Ectodermal cell (in vitro differentiated cells): ENCODE data around the gene ITPK1.

Experiments
- H3K27ac ChIP-seq: 2 replicates; pipeline ENCODE4 v1.7.0; 2013; ENCODE audit warnings: mild to moderate bottlenecking, low read depth, low read length; ENCODE audit not compliant: insufficient read depth, poor library complexity, severe bottlenecking
- H3K27me3 ChIP-seq: 2 replicates; pipeline ENCODE4 v1.7.0; 2013; ENCODE audit warnings: mild to moderate bottlenecking, low read length; ENCODE audit not compliant: insufficient read depth, control insufficient read depth, poor library complexity, severe bottlenecking
- H3K36me3 ChIP-seq: one replicate; pipeline ENCODE4 v1.7.0; 2013; ENCODE audit warnings: low read length; ENCODE audit not compliant: control insufficient read depth, insufficient read depth
- H3K4me1 ChIP-seq: one replicate; pipeline ENCODE4 v1.7.0; 2013; ENCODE audit warnings: low read length; ENCODE audit not compliant: control insufficient read depth, insufficient read depth
- H3K4me3 ChIP-seq: 2 replicates; pipeline ENCODE4 v1.7.0; 2013; ENCODE audit warnings: low read depth, low read length, control low read depth; ENCODE audit not compliant: insufficient read depth
- H3K9me3 ChIP-seq: 2 replicates; pipeline ENCODE4 v1.7.0; 2013; ENCODE audit warnings: mild to moderate bottlenecking, low read length, moderate library complexity; ENCODE audit not compliant: control insufficient read depth
- WGBS, 2 experiments: methylation state at CpG; one replicate each; pipeline ENCODE4 v1.1.7; 2013; ENCODE audit warnings: missing lambda C conversion rate in 2 of 2; 5-methylcytosine and 5-hydroxymethylcytosine counted together

The ITPK1 gene

GRCh38 chr14:92962831-92963095 lies 153.0 kb downstream of the ITPK1 start:
- Histone ChIP-seq H3K36me3 (no peaks in the 10 kb centered on the region), H3K4me1 (no peaks in the 10 kb centered on the region), H3K27me3 (no peaks in the 10 kb centered on the region), H3K4me3 (no peak overlapping the region), H3K9me3 (no peaks in the 10 kb centered on the region), H3K27ac (no peak overlapping the region)
- 93 to 94% methylated on average over 11 of the region's 11 CpGs for WGBS, 2 experiments

DNA sequence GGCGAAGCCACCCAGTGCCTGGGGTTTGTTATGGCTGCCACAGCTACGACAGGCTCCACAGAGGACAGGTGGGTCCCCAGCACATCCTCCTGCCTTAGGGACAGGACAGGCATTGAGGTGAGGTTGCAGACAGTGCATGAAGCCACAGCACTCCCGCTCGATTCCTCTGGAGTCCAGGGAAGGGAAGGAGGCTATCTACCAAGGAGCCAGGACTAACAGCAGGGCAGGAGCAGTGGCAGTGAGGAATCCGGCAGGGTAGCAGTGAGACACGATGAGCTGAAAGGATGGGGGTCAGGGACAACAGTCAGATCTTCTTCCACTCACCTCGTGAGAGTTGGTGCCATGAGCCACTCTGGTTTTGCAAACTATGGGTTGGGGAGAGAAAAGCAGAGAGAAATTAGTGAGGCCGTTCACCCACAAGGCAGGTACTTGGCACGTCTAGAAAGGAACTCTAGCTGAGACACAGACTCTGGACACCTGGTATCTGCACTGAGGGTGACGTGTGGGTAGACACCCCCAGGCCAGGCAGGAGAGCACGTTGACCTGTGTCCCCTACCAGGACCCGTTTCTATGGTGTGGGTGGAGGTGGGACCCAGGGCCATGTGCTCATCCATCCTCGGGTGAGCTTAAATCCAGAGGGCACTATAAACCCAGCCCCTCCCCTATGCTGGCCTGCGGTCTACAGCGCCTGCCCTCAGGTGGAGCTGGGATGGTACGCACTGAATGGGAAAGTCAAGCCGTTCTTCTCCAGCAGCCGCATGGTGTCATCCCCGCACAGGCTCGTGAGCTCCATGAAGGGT lies 153.5 kb downstream of the ITPK1 start:
- Histone ChIP-seq H3K4me3 (no peak overlapping the region), H3K4me1 (no peaks in the 10 kb centered on the region)
- 93 to 94% methylated on average over 20 of the region's 20 CpGs for WGBS, 2 experiments

DNA sequence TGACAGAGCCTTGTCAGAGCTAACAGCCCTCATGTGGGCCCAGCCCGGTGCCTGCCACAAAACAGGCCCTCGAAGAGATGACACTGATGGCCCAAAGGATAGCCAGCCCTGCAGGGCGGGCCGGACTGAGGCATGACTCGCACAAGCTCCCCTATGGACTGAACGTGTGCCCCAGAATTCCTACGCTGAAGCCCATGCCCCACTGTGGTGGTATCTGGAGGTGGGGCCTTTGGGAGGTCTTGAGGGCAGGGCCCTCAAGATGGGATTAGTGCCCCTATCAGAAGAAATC lies 154.2 kb downstream of the ITPK1 start:
- H3K4me1 ChIP-seq, result no peaks in the 10 kb centered on the region
- no peaks in the 10 kb centered on the region for H3K27me3 ChIP-seq
- H3K4me3 ChIP-seq, result no peak overlapping the region
- 94 to 95% methylated on average over 7 of the region's 7 CpGs for WGBS, 2 experiments
- H3K9me3 ChIP-seq, result no peaks in the 10 kb centered on the region
- H3K27ac ChIP-seq, result no peak overlapping the region
- no peaks in the 10 kb centered on the region for H3K36me3 ChIP-seq

More for the DNA sequence above, 153.5 kb downstream of the ITPK1 start:
- Histone ChIP-seq H3K9me3 (no peaks in the 10 kb centered on the region), H3K27me3 (no peaks in the 10 kb centered on the region), H3K27ac (no peak overlapping the region), H3K36me3 (no peaks in the 10 kb centered on the region)

- H3K36me3 ChIP-seq, result no peaks in the 10 kb centered on the region
- H3K4me1 ChIP-seq, result no peaks in the 10 kb centered on the region
- WGBS, 2 experiments, result 92% methylated on average over 18 of the region's 18 CpGs
- H3K9me3 ChIP-seq, result no peaks in the 10 kb centered on the region
- no peak overlapping the region for H3K27ac ChIP-seq
- H3K27me3 ChIP-seq, result no peaks in the 10 kb centered on the region
- H3K4me3 ChIP-seq, result no peak overlapping the region
Observed at GRCh38 chr14:92960706-92961566, 154.8 kb downstream of the ITPK1 start.

DNA sequence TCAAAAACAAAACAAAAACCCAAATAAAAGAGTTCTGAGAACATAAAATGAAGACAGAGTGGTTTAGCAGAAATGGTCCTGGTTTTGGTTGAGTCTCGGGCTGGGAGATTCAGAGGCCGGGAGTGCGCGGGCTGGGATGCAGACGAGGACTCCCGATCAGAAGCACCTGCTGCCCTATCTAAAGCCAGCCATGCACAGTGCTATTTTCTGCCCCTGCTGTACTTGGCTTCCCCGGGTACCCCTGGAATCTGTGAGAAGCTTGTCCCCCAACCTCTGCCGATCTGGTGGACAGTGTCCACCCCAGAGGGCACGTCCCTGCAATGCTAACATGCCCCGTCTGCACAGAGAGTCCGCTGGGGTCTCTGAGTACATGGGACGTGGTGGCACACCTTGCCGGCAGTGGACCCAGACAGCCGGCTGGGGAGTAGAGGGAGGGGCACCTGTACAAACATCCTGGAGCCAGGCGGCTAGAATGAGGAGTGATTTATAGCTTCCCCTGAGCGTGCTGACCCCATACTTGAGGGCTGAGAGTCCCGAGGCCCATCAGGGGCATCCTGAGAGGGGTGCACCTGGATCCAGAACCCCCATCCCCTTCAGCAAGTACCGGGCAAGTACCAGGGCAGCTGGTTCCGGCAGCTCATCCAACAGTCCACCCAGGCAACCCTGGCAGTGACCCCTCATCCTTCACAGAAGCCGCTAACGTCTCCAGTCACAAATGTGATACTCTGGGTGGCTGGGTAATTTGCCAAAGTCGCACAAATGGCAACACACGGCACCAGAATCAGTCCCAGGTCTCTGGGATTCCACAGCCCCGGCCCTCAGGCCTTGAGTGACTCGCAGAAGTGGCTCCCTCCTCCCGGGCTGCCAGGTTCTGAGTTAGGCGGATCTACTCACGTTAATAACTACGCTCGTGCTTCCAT lies 155.7 kb downstream of the ITPK1 start:
- H3K27ac ChIP-seq, result no peak overlapping the region
- WGBS, 2 experiments, result 94 to 95% methylated on average over 30 of the region's 30 CpGs
- no peak overlapping the region for H3K4me3 ChIP-seq
- no peaks in the 10 kb centered on the region for H3K36me3 ChIP-seq
- H3K9me3 ChIP-seq, result no peaks in the 10 kb centered on the region
- H3K4me1 ChIP-seq, result no peaks in the 10 kb centered on the region
- H3K27me3 ChIP-seq, result no peaks in the 10 kb centered on the region

- no peaks in the 10 kb centered on the region for H3K36me3 ChIP-seq
- no peak overlapping the region for H3K4me3 ChIP-seq
- no peaks in the 10 kb centered on the region for H3K4me1 ChIP-seq
- WGBS, 2 experiments, result 81 to 82% methylated on average over 10 of the region's 10 CpGs
- no peaks in the 10 kb centered on the region for H3K27me3 ChIP-seq
- no peaks in the 10 kb centered on the region for H3K9me3 ChIP-seq
- no peak overlapping the region for H3K27ac ChIP-seq
Observed at GRCh38 chr14:92959189-92959531, 156.6 kb downstream of the ITPK1 start.

DNA sequence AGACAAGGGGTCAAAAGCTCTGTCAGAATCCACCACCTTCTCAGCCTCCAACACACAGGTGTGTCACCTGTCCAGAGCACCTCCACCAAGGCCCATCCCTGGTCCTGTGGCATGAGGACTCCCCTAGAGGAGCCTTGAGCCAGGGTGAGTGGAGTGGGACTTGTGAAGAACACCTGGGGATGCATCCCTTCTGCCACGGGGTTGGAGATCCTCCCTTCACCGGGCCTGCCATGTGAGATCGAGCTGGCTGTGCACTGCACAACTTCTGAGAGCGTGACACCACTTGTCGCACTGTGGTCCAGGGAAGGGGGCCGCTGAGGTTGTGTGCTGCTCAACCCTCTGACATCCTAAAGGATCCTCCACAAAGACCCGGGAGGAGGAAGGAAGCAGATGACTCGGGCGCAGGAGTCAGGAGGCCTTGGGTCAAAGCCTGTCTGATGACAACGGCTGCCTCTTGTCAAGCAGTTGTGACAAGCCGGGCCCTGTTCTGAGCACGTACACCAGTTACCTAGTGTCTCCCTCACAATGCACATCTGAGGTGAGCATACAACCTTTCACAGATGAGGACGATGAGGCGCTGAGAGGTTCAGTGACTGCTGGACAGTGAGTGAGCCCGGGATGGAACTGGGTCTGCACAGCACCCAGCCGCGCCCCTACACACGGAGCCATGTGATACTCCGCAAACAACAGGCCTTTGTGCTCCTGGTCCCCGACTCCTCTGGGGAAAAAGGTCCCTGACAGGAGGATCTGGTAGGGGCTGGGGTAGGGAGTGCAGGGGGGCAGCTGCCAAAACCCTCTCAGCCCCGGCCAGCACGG lies 157.1 kb downstream of the ITPK1 start:
- H3K27me3 ChIP-seq, result no peaks in the 10 kb centered on the region
- no peaks in the 10 kb centered on the region for H3K36me3 ChIP-seq
- no peak overlapping the region for H3K27ac ChIP-seq
- H3K4me1 ChIP-seq, result no peaks in the 10 kb centered on the region
- no peaks in the 10 kb centered on the region for H3K9me3 ChIP-seq
- 95% methylated on average over 22 of the region's 22 CpGs for WGBS, 2 experiments
- H3K4me3 ChIP-seq, result no peak overlapping the region

DNA sequence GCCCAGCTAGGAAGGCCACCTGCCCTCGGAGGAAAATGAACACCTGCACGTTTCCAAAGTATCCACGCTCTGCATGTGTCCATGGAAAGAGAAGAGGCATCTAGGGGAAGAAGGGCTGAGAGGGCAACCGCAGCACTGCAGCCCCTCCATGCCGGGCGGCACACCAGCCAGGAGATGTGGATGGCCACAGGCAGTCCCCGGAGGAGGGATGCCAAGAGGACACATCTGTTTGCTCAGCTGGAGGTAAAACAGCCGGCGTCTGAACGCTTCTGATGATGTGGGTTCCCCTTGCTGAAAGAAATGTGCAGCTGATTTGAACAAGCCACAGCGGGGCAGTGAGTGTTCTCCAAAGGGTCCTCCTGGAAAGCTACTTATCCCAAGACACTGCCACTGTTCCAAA lies 158.8 kb downstream of the ITPK1 start:
- Histone ChIP-seq H3K27ac (no peak overlapping the region), H3K36me3 (no peaks in the 10 kb centered on the region), H3K4me1 (no peaks in the 10 kb centered on the region), H3K9me3 (no peaks in the 10 kb centered on the region), H3K27me3 (no peaks in the 10 kb centered on the region), H3K4me3 (no peak overlapping the region)
- 93 to 95% methylated on average over 11 of the region's 11 CpGs for WGBS, 2 experiments

DNA sequence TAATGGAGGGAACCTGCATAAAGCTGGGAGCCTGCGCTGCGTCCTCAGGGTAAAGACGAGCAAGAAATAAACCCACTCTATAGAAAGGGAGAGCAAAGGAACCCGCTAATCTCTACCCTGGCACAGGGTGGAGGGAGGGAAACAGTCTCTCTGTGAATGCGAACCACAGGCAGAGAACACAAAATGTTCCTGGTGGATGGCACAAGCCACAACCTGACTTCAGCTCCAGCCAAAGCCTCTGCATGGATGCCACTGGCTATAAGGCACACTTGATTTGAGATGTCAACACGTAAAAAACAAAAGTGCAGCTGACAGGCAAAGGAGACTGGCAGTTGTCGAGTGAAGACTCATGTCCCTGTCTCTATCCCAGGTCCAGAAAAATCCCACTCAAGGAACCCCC lies 160.3 kb downstream of the ITPK1 start:
- 79 to 85% methylated on average over 7 of the region's 7 CpGs for WGBS, 2 experiments
- no peaks in the 10 kb centered on the region for H3K4me1 ChIP-seq

More for the DNA sequence above, 160.3 kb downstream of the ITPK1 start:
- Histone ChIP-seq H3K27ac (no peak overlapping the region), H3K4me3 (no peak overlapping the region), H3K27me3 (no peaks in the 10 kb centered on the region), H3K9me3 (no peaks in the 10 kb centered on the region), H3K36me3 (no peaks in the 10 kb centered on the region)
